Activated CD8-positive, alpha-beta memory T cell treated with anti-CD3 and anti-CD28 coated beads, Interleukin-2, amount 10 ng/mL, durations not matched to agents 7 days and 5 days (primary cell): ENCODE results near the gene DRC1. TPM values are rescaled to one million over a fixed set of nuclear protein-coding genes. Genes with fewer than 3 reads are reported as not detected.

Experiments
- ATAC-seq: fragments of 150-1000 bp; cut with Tn5 transposase; one replicate; pipeline ENCODE4 v1.10.0; 2021; ENCODE audit warnings: moderate library complexity
- CTCF ChIA-PET: fragments of 350-600 bp; sonication (Branson Sonifier 250); formaldehyde crosslinking; loops from one replicate; lab custom pipeline; 2021; ENCODE audit warnings: antibody characterized with exemption; lab: Charles Lee
- DNase-seq: peaks from one replicate; pipeline ENCODE4 v3.0.0-alpha.2; 2020
- H3K27ac Mint-ChIP-seq: one replicate; pipeline ENCODE4 v1.8.0; 2021; ENCODE audit warnings: mild to moderate bottlenecking, mixed read lengths
- H3K27me3 Mint-ChIP-seq: one replicate; pipeline ENCODE4 v1.8.0; 2021; ENCODE audit warnings: mixed read lengths
- H3K36me3 Mint-ChIP-seq: one replicate; pipeline ENCODE4 v1.8.0; 2021; ENCODE audit warnings: mild to moderate bottlenecking, mixed read lengths
- H3K4me1 Mint-ChIP-seq: one replicate; pipeline ENCODE4 v1.8.0; 2021; ENCODE audit warnings: mixed read lengths
- H3K4me3 Mint-ChIP-seq: one replicate; pipeline ENCODE4 v1.8.0; 2021; ENCODE audit warnings: mild to moderate bottlenecking, moderate library complexity, mixed read lengths
- H3K9me3 Mint-ChIP-seq: one replicate; pipeline ENCODE4 v1.8.0; 2022; ENCODE audit warnings: low read depth, mixed read lengths
- total RNA-seq, 2 experiments: library from RNA; stranded (reverse); gene quantifications; one replicate each; pipeline ENCODE4 v1.2.3, GENCODE V29; 2021

Gene DRC1
- total RNA-seq, 2 experiments from 2014 or later, result not detected

DNA sequence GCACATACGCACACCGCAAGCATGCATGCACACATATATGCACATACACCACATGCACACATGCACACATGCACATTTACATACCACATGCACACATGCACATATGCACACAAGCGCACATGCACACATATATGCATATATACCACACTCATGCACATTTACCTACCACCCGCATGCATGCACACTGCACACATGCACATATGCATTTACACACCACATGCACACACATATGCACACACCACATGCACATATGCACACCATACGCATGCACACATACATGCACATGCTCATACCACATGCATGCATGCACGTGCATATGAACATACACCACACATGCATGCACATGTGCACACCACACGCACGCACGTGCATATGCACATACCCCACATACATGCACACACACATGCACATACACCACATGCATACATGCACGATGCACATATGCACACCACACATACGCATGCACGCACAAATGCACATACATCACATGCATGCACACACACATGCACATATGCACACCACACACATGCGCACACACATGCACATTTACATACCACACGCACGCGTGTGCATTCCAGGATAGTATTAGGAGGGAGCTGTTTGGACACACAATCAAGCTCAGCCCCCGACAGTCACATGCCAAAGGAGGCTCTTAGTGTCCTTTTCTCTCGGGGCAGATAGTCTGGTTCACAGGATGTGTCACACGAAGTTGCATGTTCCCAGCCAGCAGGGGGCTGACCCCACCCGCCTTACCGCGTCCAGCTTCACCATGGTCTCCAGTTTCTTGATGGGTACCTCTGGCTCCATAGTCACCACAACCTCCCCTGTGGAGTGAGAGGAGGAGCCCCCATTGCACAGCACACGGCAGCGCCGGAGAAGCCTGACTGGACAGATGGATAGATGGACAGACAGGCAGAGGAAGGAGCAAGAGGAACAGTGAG is 70.3 kb downstream of the DRC1 start:
- no peak overlapping the region for H3K27ac Mint-ChIP-seq
- DNase-seq (no peak), ATAC-seq (no peak)
- no peaks in the 10 kb centered on the region for H3K27me3 Mint-ChIP-seq
- peaks cover 18% of the 10 kb centered on the region for H3K4me1 Mint-ChIP-seq
- H3K9me3 Mint-ChIP-seq, result peaks cover 10% of the 10 kb centered on the region
- H3K36me3 Mint-ChIP-seq, result peaks cover 62% of the 10 kb centered on the region
- H3K4me3 Mint-ChIP-seq, result no peak overlapping the region
- CTCF ChIA-PET, result interaction anchor here (1.0 to 1.6 kb wide), 2 partner anchors 14 to 31 kb away, joined by 3 to 4 read pairs; no protein-coding TSS in a partner anchor

DNA sequence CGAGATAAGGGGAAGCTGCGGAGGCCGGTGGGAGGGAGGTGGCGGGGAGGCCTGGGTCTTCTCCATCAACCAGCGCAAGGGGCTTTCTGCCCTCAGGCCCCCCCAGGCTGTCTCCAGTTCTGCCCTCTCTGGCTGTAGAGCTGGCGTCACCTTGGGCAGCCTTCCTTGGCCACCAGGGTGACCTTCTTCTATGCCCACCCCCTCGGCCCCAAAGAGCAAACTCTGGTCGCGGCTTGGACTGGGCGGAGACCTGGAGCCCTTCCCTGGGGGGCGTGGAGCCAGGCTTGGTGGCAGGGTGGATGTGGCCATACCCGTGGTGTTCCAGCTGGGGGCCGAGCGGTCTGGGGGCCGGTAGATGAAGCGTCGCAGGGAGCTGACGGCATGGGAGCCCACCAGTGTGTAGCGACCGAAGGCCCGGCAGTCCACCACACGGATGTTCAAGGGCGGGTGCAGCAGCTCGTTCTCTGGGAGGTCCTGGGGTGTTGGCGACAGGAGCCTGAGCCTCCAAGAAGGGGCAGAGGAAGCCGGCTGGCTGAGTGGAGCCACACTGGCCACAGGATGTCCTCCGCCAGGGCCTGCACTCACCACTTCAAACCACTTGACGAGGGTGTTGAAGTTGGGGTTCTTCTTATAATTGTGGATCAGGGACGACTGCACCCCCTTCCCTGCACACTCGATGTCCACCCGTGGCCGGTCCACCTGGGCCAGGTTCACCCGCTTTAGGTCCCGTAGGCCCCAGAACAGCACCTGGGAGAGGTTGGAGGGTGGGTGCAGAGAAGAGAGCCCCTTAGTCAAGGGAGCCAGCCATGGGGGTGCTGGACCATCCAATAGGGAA is 71.3 kb downstream of the DRC1 start:
- peaks cover 10% of the 10 kb centered on the region for H3K9me3 Mint-ChIP-seq
- no peak overlapping the region for H3K27ac Mint-ChIP-seq
- CTCF ChIA-PET, result interaction anchor here (1.0 to 1.6 kb wide), 2 partner anchors 15 to 30 kb away, joined by 3 to 4 read pairs; no protein-coding TSS in a partner anchor
- no peak overlapping the region for H3K4me3 Mint-ChIP-seq
- H3K27me3 Mint-ChIP-seq, result no peaks in the 10 kb centered on the region
- no peak for DNase-seq
- H3K4me1 Mint-ChIP-seq, result peaks cover 24% of the 10 kb centered on the region
- peaks cover 60% of the 10 kb centered on the region for H3K36me3 Mint-ChIP-seq
- ATAC-seq, result no peak

- peaks cover 9% of the 10 kb centered on the region for H3K9me3 Mint-ChIP-seq
- no peak overlapping the region for H3K4me3 Mint-ChIP-seq
- CTCF ChIA-PET, result no interaction called here
- H3K27ac Mint-ChIP-seq, result no peak overlapping the region
- H3K27me3 Mint-ChIP-seq, result no peaks in the 10 kb centered on the region
- no peak for ATAC-seq
- H3K36me3 Mint-ChIP-seq, result peaks cover 53% of the 10 kb centered on the region
- H3K4me1 Mint-ChIP-seq, result peaks cover 26% of the 10 kb centered on the region
- DNase-seq, result no peak
Observed at GRCh38 chr2:26473796-26474195, 72.1 kb downstream of the DRC1 start.

DNA sequence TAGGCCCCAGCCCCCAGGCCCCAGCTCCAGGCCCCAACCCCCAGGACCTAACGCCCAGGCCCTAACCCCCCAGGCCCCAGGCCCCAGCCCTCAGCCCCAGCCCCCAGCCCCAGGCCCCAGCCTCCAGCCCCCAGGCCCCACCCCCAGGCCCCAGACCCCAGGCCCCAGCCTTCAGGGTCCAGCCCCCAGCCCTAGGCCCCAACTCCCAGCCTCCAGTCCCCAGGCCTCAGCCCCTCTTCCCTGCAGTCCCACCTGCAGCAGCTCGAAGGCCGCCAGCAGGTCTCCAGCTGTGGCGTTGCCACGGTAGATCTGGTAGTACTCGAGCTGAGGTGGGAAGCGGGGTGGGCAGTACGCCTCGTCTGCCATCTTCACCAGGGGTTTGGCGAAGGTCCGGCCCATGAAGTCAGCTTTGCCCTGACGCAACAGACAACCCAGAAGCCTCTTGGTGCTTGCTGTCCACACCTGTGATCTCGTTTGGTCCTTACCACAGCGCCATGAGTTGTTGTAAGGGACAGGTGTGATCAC is 72.6 kb downstream of the DRC1 start:
- no peaks in the 10 kb centered on the region for H3K27me3 Mint-ChIP-seq

GRCh38 chr2:26475037-26475436 is 73.3 kb downstream of the DRC1 start:
- no peaks in the 10 kb centered on the region for H3K27me3 Mint-ChIP-seq
- peaks cover 24% of the 10 kb centered on the region for H3K4me1 Mint-ChIP-seq
- peaks cover 1% of the 10 kb centered on the region for H3K9me3 Mint-ChIP-seq
- CTCF ChIA-PET, result interaction anchor here (0.8 kb wide), 1 partner anchor 28 kb away, joined by 3 read pairs; no protein-coding TSS in a partner anchor
- H3K36me3 Mint-ChIP-seq, result peaks cover 43% of the 10 kb centered on the region
- H3K4me3 Mint-ChIP-seq, result no peak overlapping the region
- no peak overlapping the region for H3K27ac Mint-ChIP-seq
- DNase-seq, result no peak
- ATAC-seq, result no peak

More for the DNA sequence above, 72.6 kb downstream of the DRC1 start:
- H3K9me3 Mint-ChIP-seq, result peaks cover 7% of the 10 kb centered on the region
- H3K4me3 Mint-ChIP-seq, result no peak overlapping the region
- H3K27ac Mint-ChIP-seq, result no peak overlapping the region
- CTCF ChIA-PET, result no interaction called here
- no peak for ATAC-seq
- no peak for DNase-seq
- peaks cover 26% of the 10 kb centered on the region for H3K4me1 Mint-ChIP-seq
- peaks cover 50% of the 10 kb centered on the region for H3K36me3 Mint-ChIP-seq

GRCh38 chr2:26475832-26476501 is 74.2 kb downstream of the DRC1 start:
- Mint-ChIP-seq H3K27ac (no peak overlapping the region), H3K9me3 (no peaks in the 10 kb centered on the region), H3K36me3 (peaks cover 33% of the 10 kb centered on the region), H3K4me1 (peaks cover 24% of the 10 kb centered on the region), H3K4me3 (no peak overlapping the region), H3K27me3 (no peaks in the 10 kb centered on the region)
- DNase-seq (no peak), ATAC-seq (no peak)
- CTCF ChIA-PET, result no interaction called here

GRCh38 chr2:26477126-26477910 is 75.6 kb downstream of the DRC1 start:
- Mint-ChIP-seq H3K27ac (peak overlapping the region; percentile 79), H3K36me3 (peaks cover 20% of the 10 kb centered on the region), H3K9me3 (no peaks in the 10 kb centered on the region), H3K27me3 (no peaks in the 10 kb centered on the region), H3K4me1 (peaks cover 17% of the 10 kb centered on the region), H3K4me3 (peak overlapping the region; percentile 78)
- DNase-seq (peak; percentile 78), ATAC-seq (peak; percentile 94)
- CTCF ChIA-PET, result interaction anchor here (0.8 to 2.7 kb wide), 7 partner anchors 8 to 26 kb away, joined by 3 to 16 read pairs (median 3); no protein-coding TSS in a partner anchor

DNA sequence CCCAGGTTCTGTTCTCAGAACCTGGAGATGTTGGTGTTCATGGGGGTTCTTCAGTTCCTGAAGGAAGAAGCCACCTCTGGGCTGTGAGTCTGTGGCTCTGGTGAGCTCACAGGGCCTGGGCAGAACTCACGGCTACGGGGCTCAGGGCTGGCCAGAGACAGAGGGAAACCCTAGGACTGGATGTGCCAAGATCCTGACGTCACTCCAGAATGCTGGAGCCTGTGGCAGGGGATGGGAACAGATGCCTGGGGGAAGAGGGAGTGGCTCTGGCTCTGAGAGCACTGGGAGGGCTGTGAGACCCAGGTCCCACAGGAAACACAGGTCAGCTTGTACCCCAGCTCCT is 76.2 kb downstream of the DRC1 start, which contains the start of gene OTOF:
Gene OTOF, minus strand, starts transcription at position 214 of the 343 bp plus-strand sequence.
- Mint-ChIP-seq H3K36me3 (peaks cover 17% of the 10 kb centered on the region), H3K27ac (peak within 1 kb of the TSS; percentile 79), H3K4me3 (peak within 1 kb of the TSS; percentile 78), H3K27me3 (no peaks in the 10 kb centered on the region), H3K9me3 (no peaks in the 10 kb centered on the region), H3K4me1 (peaks cover 14% of the 10 kb centered on the region)
- CTCF ChIA-PET, result interaction anchor here (0.8 to 2.7 kb wide), 8 partner anchors 9 to 133 kb away, joined by 3 to 16 read pairs (median 3); no protein-coding TSS in a partner anchor
- DNase-seq, result no peak
- ATAC-seq, result peak; percentile 61

- Mint-ChIP-seq H3K4me1 (peaks cover 14% of the 10 kb centered on the region), H3K36me3 (peaks cover 12% of the 10 kb centered on the region), H3K9me3 (no peaks in the 10 kb centered on the region), H3K27ac (peak overlapping the region; percentile 79), H3K4me3 (peak overlapping the region; percentile 78), H3K27me3 (no peaks in the 10 kb centered on the region)
- ATAC-seq (no peak), DNase-seq (no peak)
- CTCF ChIA-PET, result interaction anchor here (1.0 to 2.7 kb wide), 5 partner anchors 9 to 133 kb away, joined by 3 to 16 read pairs (median 5); no protein-coding TSS in a partner anchor
Observed at GRCh38 chr2:26478366-26478765, 76.6 kb downstream of the DRC1 start.

- no peaks in the 10 kb centered on the region for H3K9me3 Mint-ChIP-seq
- DNase-seq, result no peak
- no peaks in the 10 kb centered on the region for H3K27me3 Mint-ChIP-seq
- no peak overlapping the region for H3K27ac Mint-ChIP-seq
- no peak for ATAC-seq
- CTCF ChIA-PET, result interaction anchor here (0.7 to 2.7 kb wide), 3 partner anchors 12 to 36 kb away, joined by 3 to 16 read pairs (median 6); no protein-coding TSS in a partner anchor
- no peak overlapping the region for H3K4me3 Mint-ChIP-seq
- peaks cover 14% of the 10 kb centered on the region for H3K4me1 Mint-ChIP-seq
- peaks cover 7% of the 10 kb centered on the region for H3K36me3 Mint-ChIP-seq
Observed at GRCh38 chr2:26479131-26479788, 77.5 kb downstream of the DRC1 start.

DNA sequence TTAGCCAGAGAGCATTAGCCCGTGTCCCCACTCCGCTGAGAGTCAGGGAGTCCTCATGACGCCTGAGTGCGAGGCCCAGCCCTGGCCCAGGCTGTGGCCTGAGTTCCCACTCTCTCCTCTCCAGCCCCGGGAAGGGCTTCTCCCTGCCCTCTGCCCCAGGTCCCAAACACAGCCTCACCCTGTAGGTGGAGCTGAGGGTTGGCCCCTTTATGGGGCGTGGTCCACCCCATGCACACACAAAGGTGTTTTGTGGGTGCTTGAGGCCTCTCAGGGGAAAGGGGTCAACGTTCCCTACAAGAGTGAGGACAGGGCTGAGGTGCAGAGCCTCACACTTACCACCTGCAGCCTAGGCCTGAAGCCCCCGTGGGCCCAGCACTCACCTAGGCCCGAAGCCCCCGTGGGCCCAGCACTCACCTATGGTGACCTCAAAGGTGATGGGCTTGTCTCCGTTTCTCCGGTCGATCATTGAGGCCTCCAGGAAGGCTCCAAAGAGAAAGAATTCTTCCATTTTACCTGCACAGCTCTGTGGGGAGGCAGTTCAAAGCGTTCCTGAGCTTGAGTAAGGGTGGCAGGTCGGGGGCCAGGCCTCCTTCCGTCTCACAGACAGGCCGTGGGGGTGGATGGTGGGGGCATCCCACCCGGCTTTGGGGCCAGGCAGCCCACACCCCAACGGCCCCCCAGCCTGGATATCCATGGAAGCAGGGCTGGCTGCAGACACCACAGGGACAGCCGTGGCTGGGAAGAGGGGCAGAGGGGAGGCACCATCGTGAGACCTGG is 78.3 kb downstream of the DRC1 start:
- DNase-seq (no peak), ATAC-seq (no peak)
- Mint-ChIP-seq H3K4me1 (peaks cover 10% of the 10 kb centered on the region), H3K36me3 (peaks cover 5% of the 10 kb centered on the region), H3K9me3 (no peaks in the 10 kb centered on the region), H3K27me3 (no peaks in the 10 kb centered on the region), H3K4me3 (no peak overlapping the region), H3K27ac (no peak overlapping the region)
- CTCF ChIA-PET, result no interaction called here
